GM12874 (cell line): ENCODE results near the gene ZBTB17.

Experiments used
- CTCF ChIP-seq: IDR thresholded peaks from 2 replicates; pipeline ENCODE4 v1.5.1; 2011; ENCODE audit warnings: low read depth, mild to moderate bottlenecking, control low read depth, low read length, moderate library complexity; ENCODE audit not compliant: insufficient read depth

Gene ZBTB17

GRCh38 chr1:15937146-15937545 is 38.8 kb downstream of the ZBTB17 start:
- no peak for TF ChIP-seq CTCF

DNA sequence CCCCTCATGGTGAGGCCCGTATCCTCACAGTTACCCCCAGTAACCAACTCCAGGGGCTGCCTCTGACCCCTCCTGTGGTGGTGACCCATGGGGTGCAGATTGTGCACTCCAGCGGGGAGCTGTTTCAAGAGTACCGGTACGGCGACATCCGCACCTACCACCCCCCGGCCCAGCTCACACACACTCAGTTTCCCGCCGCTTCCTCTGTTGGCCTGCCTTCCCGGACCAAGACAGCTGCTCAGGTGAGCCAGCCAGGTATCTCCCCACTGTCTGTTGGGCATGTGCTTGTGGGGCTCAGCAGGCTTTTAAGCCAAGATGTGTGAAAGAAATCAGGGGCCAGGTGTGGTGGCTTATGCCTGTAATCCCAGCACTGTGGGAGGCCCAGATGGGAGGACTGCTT is 39.9 kb downstream of the ZBTB17 start:
- no peak for TF ChIP-seq CTCF

- no peak for TF ChIP-seq CTCF
Measured at GRCh38 chr1:15935056-15935950, 40.6 kb downstream of the ZBTB17 start.

DNA sequence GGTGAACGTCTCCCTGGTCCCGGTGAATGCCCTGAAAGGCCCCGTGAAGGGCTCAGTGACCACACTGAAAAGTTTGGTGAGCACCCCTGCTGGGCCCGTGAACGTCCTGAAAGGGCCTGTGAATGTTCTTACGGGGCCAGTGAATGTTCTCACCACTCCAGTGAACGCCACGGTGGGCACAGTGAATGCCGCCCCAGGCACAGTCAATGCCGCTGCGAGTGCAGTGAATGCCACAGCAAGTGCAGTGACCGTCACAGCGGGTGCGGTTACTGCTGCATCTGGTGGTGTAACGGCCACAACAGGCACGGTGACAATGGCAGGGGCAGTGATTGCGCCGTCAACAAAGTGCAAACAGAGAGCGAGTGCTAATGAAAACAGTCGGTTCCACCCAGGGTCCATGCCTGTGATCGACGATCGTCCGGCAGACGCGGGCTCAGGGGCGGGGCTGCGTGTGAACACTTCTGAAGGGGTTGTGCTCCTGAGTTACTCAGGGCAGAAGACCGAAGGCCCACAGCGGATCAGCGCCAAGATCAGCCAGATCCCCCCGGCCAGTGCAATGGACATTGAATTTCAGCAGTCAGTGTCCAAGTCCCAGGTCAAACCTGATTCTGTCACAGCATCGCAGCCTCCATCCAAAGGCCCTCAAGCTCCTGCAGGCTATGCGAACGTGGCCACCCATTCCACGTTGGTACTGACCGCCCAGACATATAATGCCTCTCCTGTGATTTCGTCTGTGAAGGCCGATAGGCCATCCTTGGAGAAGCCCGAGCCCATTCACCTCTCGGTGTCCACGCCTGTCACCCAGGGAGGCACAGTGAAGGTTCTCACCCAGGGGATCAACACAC is 41.5 kb downstream of the ZBTB17 start:
- TF ChIP-seq CTCF = no peak

DNA sequence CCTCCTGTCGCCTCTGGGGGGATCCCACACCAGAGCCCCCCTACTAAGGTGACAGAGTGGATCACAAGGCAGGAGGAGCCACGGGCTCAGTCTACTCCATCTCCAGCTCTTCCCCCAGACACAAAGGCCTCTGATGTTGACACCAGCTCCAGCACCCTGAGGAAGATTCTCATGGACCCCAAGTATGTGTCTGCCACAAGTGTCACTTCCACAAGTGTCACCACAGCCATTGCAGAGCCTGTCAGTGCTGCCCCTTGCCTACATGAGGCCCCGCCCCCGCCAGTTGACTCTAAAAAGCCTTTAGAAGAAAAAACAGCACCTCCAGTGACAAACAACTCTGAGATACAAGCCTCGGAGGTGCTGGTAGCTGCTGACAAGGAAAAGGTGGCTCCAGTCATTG is 42.2 kb downstream of the ZBTB17 start:
- TF ChIP-seq CTCF = no peak

GRCh38 chr1:15932612-15933011 is 43.3 kb downstream of the ZBTB17 start:
- no peak for TF ChIP-seq CTCF

- TF ChIP-seq CTCF = no peak
Measured at GRCh38 chr1:15931884-15932283, 44.0 kb downstream of the ZBTB17 start.
